ENCODE measurements around the gene GRIK1.

- TF ChIP-seq CTCF (optimal IDR thresholded peaks at IDR 0.05 in 1 of 3, IDR thresholded peaks at IDR 0.05 in 1 of 3, conservative IDR thresholded peaks at IDR 0.05 in 1 of 3; ENCODE audit: extremely low read depth in 1 of 3, insufficient read depth in 2 of 3, low read length in 3 of 3): no peak
- TF ChIP-seq EZH2 (IDR thresholded peaks at IDR 0.05; ENCODE audit: low read length): no peak
Measured at GRCh38 chr21:29630441-29630840, 309.4 kb downstream of the GRIK1 start.

Data from keratinocyte (primary cell).